Activated T-cell treated with anti-CD3 and anti-CD28 coated beads for 48 hours (primary cell): ENCODE results near the gene MCU.
"Not testable (repeated sequence)": the region's sequence is repeated elsewhere in the genome, so short reads cannot be mapped to it uniquely, and the experiment has no call there.

Experiments used
- DNase-seq: peaks from one replicate; pipeline ENCODE4 v3.0.0-alpha.2; 2020; ENCODE audit warnings: low read depth

MCU gene, protein sequence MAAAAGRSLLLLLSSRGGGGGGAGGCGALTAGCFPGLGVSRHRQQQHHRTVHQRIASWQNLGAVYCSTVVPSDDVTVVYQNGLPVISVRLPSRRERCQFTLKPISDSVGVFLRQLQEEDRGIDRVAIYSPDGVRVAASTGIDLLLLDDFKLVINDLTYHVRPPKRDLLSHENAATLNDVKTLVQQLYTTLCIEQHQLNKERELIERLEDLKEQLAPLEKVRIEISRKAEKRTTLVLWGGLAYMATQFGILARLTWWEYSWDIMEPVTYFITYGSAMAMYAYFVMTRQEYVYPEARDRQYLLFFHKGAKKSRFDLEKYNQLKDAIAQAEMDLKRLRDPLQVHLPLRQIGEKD

DNA sequence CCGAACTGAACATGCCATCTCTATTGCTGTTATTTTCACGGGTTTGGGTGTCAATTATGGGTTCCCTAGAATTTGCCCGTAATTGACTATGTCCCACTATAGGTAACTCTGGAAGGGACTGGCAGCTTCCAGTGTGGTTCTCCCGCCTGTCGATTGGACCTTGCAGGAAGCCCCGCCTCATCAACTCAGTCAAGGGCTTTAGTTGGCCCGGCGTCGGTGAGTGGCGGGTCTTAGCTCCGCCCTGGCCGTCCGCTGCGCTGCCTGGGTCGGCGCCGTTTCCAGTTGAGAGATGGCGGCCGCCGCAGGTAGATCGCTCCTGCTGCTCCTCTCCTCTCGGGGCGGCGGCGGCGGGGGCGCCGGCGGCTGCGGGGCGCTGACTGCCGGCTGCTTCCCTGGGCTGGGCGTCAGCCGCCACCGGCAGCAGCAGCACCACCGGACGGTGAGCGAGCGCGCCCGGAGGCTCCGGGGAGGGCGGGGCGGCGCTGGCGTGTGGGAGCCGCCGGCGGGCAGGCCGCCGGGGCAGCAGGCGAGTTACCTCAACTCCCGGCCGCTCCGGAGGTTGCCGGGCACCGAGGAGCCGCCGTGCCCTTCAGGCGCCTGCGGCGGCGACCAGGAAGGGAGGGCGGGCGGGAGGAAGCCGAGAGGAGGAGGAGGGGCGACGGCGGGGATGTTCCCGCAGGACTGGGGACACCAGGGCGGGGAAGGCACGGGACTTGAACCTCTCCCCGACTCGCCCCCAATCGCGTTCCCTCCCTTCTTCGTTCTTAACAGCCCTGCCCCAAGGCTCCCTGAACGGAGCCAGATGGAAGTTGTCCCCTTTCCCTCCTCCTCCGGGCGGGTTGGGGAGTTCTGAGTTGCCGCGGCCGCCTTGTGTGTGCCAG, at the start of gene MCU:
Gene MCU (plus strand): TSS at position 281 of the 881 bp plus-strand sequence. CDS start 9 bp downstream, at position 290.
- DNase-seq = peak; percentile 90

DNA sequence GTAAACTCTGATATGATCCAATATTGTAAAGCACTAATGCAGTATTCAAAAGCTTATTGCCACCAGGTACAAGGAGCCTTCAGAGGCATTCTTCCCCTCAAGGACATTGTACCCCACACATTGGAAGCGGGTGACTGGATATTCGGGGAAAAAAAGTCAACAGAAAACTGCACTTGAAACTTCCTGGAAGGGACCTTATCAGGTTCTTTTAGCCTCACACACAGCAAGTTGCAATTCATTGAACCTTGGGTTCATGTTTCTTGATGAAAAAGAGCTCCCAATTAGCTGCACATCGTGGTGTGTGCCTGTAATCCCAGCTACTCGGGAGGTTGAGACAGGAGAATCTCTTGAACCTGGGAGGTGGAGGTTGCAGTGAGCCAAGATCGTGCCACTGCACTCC, 49.6 kb upstream of the MCU start:
- DNase-seq = no peak

DNA sequence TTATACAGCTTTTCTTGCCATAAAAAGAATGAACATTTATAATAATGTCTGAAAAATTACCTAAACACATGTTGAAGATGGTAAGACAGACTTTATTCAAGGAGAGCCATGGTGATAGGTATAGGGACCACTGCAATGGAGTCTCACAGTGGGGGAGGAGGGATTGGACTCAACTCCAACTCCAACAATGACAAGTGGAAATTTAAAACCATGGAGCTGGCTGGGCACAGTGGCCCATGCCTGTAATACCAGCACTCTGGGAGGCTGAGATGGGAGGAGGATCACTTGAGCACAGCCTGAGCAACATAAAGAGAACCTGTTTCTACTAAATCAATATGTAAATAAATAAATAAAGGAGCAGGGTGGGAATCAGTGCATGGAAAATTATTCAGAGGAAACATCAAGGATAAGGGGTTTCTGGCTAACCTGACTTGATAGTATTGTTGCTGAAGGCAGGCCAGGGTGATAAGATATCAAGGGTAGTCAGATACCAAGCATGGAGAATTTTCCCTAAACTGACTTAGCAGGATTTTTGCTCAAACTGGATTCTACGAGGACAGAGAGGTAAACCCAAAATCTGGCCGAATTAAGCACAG, 46.6 kb upstream of the MCU start:
- no peak for DNase-seq

DNA sequence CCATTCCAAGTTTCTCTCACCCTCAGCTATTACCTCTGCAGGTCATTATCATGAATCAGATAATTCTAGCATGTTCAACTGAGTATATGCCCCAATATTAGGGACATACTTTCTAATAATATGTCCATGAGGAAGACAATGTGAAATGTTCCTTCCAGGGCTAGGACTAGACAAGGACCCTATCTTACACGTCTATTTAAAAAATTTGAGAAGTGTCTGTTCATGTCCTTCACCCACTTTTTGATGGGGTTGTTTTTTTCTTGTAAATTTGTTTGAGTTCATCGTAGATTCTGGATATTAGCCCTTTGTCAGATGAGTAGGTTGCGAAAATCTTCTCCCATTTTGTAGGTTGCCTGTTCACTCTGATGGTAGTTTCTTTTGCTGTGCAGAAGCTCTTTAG, 45.0 kb upstream of the MCU start:
- not testable (repeated sequence) for DNase-seq

DNA sequence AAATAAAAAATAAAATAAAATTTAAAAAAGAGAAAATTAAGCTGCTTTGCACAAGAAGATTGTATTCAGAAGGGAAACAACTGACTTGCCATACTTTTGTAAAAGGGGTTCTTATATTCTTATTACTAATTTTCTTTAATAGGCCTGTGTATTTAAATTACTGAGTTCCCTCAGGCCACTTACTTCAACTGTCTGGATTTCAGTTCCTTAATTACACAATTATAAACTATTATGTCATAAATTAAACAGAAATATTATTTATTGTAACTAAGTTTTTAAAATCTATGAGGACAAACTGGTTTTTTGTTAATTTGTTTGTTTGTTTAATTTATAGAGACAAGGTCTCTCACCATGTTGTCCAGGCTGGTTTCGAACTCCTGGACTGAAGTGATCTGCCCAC, 43.6 kb upstream of the MCU start:
- DNase-seq = no peak

DNA sequence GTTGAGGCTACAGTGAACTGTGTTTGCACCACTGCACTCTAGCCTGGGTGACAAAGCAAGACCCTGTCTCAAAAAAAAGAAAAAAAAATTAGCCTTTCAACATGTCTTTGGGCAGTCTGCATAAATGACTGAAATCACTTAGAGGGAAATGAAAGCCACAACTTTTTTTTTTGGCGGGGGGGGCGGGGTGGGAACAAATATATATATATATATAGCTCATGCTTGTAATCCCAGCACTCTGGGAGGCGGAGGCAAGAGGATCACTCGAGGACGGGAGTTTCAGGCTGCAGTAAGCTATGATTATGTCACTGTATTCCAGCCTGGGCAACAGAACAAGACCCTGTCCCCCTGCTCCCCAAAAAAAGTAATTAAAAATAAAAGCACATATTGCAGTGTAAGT, 42.7 kb upstream of the MCU start:
- no peak for DNase-seq

DNA sequence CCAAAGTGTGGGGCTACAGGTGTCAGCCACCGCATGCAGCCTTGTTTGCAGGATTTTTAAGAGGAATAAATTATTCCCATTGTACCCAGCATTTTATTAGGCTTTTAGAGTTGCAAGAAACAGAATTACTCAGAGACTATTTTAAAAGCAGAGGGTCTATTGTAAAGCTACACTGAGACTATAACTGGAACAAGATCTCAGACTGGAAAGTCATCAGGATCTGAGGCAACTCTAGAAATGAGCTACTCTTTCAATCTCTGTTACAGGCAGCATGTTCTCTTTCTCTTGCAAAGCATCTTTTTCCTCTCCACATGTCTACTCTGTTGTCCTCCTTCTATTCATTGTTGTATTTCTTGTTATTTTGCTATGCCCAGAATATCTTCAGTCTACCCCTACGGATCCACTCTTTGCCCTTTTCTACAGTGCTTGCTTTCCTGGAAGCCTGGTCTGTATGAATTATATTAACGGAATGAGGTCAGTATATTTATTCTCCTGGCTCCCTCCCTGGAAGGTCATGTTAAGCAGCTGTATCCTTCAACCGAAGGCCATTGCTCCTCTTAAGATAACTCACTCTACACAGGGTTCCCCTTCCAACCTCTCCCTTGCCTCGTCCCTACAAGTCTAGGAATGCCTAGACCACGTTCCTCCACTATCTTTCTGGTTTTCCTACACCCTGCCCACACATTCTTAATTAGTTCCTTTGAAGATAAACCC, 38.4 kb upstream of the MCU start:
- DNase-seq = no peak

DNA sequence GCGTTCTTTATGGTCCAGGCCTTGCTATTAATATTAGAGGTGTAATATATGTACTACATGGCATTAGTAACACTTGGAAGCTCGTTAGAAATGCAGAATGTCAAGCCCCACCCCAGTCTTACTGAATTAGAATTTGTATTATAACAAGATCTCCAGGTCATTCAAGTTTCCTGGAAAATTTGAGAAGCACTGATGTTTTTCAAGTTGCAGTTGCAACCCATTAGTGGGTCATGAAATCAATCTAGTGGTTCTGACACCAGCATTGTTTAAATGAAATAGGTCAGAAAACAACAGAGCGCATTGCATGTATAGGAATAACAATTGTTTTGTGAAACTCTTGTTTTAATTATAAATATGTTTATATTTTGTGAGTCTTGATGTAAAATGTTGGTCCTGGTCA, 37.2 kb upstream of the MCU start:
- no peak for DNase-seq

DNA sequence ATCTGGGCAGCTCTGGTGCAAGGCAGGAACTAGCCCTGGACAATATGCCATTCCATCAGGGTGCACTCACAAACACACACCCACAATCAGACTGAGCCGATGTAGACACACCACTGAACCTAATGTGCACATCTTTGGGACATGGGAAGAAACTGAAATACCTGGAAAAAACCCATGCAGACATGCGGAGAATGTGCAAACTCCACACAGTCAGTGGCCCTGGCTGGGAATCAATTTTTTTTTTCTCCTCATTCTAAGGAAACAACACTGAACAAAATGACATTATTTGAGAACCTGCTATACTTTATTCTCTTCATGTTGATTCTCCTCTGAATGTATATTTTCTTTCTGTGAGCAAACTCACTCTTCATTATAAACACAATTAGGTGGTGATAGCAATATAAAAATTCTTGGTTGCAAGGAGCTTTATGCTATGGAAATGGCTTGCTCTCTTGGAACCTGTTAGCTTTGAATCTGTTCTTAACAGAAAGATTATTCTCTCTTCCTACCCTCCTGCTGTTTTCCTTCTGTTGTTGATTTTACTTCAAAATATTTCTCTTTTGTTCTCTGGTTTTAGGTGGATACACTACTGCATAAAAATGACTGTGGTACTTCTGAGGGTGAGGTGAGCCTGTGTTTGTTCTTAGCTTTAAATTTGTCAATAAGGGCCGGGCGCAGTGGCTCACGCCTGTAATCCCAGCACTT, 33.1 kb upstream of the MCU start:
- DNase-seq = no peak

DNA sequence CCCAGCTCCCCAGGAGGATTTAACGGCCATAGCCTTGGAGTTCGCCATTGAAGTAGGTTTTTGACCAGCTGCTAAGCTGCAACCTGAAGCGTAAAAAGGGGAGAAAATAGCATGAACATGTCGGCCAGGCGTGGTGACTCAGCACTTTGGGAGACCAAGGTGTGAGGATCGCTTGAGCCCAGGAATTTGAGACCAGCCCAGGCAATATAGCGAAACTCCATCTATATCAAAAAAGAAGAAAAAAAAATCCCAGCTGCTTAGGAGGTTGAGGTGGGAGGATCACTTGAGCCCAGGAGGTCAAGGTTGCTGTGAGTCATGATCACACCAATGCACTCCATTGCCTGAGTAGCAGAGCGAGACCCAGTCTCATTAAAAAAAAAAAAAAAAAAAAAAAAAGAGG, 32.2 kb upstream of the MCU start:
- no peak for DNase-seq

DNA sequence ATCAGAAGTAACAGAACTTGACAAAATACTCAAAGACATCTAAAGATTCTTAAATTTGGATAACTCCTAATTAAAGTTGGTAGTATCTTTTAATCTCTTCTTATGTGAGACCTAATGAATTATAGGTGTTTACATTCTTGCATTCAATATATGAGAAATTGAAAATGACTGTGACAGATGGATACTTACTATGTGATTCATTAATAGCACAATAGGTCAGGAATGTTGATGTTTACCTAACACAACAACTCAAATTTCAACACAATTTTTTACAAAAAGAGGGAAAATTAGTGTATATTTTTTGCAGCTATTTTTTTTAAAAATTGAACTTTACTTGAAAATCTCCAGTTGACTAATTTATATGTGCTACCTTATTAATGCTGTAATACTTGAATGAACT, 31.7 kb upstream of the MCU start:
- no peak for DNase-seq

DNA sequence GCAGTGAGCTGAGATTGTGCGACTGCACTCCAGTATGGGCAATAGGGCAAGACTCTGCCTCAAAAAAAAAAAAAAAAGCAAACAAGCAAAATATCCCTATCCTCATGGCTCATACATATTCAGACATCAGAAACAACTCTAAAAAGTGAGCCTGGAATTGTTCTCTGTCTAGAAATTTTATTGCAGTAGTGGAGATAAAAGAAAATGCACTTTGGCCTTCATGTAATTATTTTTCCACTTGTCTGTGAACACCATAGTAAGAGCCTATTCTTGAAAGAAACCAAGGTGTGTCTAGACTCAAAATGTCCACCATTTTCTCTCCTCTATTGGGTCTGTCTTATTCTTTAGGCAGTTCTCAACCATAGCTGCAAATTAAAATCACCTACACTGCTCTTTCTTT, 30.5 kb upstream of the MCU start:
- no peak for DNase-seq

DNA sequence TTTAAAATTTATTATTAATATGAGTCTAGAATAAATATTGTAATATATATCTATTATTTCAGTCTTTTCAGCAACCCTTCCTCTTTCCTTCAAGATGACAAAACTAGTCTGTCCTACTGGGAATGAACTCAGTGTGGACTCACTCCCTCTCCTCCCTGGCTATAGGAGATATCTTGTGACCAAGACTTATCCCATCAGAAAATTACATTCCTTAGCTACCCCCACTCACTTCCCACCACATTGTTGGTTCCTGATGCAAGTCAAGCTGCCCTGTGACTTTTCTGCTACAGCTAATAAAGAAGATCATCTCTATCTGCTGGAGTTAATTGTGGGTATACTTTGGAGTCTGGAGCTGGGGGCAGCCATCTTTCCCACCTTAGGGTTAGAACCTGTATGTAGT, 28.0 kb upstream of the MCU start:
- no peak for DNase-seq

DNA sequence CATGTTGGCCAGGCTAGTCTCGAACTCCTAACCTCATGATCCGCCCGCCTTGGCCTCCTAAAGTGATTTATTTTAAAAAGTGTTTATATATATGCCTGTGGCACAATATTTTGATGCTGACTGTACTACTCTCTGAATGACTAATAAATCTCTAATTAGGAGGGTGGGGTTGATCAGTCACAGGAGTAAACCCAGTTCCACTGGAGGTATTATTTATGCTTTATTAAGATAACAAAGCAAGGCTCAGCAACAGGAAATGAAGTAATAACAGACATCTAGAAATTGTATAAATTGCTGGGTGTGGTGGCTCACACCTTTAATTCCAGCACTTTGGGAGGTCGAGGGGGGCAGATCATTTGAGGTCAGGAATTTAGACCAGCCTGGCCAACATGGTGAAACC, 26.0 kb upstream of the MCU start:
- DNase-seq = no peak

DNA sequence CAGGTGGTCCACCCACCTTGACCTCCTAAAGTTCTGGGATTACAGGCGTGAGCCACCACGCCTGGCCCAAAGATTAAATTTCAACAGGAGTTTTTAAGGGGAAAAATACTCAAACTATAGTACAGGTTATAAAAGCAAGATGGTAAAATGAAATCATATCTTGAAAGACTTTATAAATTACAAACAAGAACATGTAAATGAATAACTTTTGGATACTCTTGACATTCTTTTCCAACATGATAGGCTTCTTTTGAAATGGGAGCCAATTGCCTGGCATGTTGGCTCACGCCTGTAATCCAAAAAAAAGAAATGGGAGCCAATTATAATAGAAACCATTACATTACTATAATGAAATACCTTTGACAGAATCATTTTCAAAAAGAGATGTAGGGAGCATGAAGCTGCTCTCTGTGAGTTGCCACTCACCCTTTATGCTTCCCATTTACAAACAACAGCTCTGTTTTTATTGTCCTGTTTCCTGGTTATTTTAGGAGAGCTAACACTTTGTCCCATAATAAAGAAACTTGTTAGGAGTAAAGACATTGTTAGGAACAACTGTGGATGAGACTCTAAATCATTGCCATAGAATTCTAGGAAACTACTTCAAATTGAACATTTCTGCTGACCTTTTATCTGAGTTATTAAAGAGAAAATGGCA, 24.6 kb upstream of the MCU start:
- DNase-seq = no peak

DNA sequence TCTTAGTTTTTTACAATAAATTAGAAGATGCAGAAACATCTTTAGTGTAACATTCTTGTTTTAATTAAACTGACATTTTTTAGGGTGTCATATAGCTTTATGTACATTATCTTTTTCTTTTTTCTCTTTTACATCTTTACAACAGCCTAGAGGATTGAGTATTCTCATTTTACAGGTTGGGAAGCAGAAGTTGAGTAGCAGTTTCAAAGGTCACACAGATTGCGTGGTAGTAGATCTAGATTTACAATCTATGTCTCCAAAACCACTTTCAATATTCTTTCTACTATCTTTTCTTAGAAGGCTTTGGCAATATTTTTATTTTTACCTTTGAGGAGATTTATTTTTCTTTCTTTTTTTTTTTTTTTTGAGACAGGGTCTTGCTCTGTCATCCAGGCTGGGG, 18.7 kb upstream of the MCU start:
- DNase-seq = no peak

DNA sequence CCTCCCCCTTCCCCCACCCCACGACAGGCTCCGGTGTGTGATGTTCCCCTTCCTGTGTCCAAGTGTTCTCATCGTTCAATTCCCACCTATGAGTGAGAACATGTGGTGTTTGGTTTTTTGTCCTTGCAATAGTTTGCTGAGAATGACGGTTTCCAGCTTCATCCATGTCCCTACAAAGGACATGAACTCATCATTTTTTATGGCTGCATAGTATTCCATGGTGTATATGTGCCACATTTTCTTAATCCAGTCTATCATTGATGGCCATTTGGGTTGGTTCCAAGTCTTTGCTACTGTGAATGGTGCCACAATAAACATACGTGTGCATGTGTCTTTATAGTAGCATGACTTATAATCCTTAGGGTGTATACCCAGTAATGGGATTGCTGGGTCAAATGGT, 17.8 kb upstream of the MCU start:
- DNase-seq = not testable (repeated sequence)

DNA sequence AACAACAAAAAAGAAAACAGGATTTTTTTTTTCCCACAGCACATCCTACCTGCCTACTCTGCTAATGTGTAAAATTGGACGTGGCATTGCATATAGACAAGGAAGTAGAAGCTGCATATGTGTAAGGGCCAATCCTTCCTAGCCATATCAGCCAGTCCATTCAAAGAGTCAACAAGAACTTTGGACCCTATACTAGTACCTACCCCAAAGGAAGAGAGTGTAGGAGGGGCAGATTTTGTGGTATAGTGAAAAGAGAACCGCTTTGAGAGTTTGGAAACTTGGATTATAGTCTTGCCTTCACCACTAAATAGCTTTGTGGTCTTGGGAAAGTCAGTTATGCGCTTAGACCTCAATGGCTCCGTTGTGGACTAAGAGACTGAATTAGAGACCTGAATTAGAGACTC, 12.1 kb upstream of the MCU start:
- DNase-seq = no peak

DNA sequence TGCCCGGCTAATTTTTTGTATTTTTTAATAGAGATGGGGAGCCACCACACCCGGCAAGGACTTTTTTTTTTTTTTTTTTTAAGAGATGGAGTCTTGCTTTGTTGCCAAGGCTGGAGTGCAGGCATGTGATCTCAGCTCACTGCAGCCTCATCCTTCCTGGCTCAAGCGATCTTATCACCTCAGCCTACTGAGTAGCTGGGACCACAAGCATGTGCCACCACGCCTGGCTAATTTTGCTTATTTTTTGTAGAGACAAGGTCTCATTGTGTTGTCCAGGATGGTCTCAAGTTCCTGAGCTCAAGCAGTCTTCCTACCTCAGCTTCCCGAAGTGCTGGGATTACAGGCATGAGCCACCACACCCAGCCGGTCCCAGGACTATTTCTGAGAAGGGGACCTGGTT, 9.3 kb upstream of the MCU start:
- DNase-seq = no peak

DNA sequence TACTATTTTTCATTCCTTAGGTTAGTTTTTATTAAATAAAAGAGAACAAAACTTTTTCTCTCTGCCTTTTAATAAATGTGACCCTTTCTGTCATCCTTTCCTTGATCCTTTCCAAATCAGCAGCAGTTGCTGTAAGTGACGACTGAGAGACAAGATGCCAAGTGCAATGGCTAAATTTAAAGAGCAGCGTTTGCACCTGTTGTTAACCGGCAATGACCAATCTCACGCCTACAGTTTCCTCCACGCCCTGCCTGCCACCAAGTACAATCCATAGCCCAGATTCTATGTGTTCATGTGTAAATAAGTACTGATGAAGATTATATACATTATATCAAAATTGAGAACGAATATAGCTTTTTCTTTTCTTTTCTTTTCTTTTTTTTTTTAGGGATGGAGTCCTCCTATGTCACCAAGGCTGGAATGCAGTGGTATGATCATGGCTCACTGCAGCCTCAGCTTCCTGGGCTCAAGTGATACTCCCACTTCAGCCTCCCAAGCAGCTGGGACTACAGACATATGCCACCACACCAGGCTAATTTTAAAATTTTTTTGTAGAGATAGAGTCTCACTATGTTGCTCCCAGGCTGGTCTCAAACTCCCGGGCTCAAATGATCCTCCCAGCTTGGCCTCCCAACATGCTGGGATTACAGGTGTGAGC, 6.5 kb upstream of the MCU start:
- no peak for DNase-seq

DNA sequence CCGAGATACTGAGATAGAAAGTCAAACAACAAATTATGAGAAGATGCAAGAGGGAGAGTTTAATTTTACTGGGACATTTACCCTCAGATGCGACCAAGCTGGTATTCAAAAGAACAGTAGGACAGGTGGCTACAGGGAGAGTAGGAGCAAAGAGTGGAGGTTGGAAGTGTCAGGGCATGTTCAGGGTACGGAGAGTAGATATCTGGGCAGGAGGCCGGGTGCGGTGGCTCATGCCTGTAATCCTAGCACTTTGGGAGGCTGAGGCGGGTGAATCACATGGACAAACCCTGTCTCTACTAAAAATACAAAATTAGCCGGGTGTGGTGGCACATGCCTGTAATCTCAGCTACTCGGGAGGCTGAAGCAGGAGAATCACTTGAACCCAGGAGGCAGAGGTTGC, 5.5 kb upstream of the MCU start:
- not testable (repeated sequence) for DNase-seq
